ENCODE results near the gene HSD17B10. TPM values are rescaled to one million over a fixed set of nuclear protein-coding genes. Genes with fewer than 3 reads are reported as not detected.

The HSD17B10 gene
- total and polyA plus RNA-seq, 2 of the 13 experiments (the other 11 are each of a cell fraction or from before 2014, with no cell fraction given), result 68.7 to 84.7 TPM

DNA sequence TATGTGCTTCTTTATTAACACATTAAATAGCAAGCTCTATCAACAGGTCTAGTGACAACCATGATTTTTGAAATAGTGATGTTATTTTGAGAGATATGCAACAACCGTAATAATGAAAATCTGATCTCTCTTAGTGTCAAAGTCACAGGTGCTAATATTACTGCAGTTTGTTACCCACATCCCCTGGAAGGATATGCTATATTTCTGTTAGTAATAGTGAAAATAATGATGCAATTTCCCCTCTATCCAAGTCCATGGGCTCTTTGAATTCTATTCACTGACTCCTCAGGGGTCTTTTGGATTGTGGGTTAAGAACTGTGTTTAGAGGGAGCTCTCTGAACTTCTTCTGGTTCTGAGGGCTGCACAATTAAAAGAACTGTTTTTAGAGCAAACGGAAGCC lies 3.0 kb upstream of the HSD17B10 start:
- FAIRE-seq, result no peak
- 5% methylated on average over 2 of the region's 2 CpGs for WGBS (ENCODE audit: low lambda C conversion rate)
- no peak overlapping the region for H3K9ac ChIP-seq (ENCODE audit: insufficient read depth, low read depth, low read length)
- peaks cover 10% of the 10 kb centered on the region for H3K4me1 ChIP-seq (ENCODE audit: insufficient read depth, low read length)
- intact Hi-C loops (cut with micrococcal nuclease; ENCODE audit: unreplicated experiment) (no loop called here), in situ Hi-C loops (cut with HindIII; ENCODE audit: extremely low pct_ligation_motif_present, low pct_unique_long_range_greater_than_20kb) (no loop called here)
- no peaks in the 10 kb centered on the region for H3K9me3 ChIP-seq (ENCODE audit: low read length)
- no peaks in the 10 kb centered on the region for H4K20me1 ChIP-seq (ENCODE audit: insufficient read depth, low read length)
- BruUV-seq (replicated peaks), result no TSS peak
- POLR2A ChIA-PET, result no interaction called here
- DNase-seq (ENCODE audit: low spot score), result no peak
- no peak overlapping the region for H3K4me2 ChIP-seq (ENCODE audit: low read depth, low read length)
- no peak overlapping the region for H3K4me3 ChIP-seq (replicated peaks in 1 of 3; ENCODE audit: insufficient read depth in 1 of 3, low read depth in 2 of 3, low read length in 3 of 3)
- no peaks in the 10 kb centered on the region; a peak in 1 of 5 replicates for H3K27me3 ChIP-seq (ENCODE audit: control insufficient read depth in 1 of 2, insufficient read depth in 2 of 2, low read length in 2 of 2)
- H2AFZ ChIP-seq (ENCODE audit: low read length), result no peak overlapping the region
- no peak for ATAC-seq
- CTCF ChIA-PET (ENCODE audit: low intra/inter-chr PET ratio, low total read pairs), result no interaction called here
- no peaks in the 10 kb centered on the region for H3K36me3 ChIP-seq (replicated peaks in 1 of 2; ENCODE audit: control insufficient read depth in 1 of 2, insufficient read depth in 2 of 2, low read length in 2 of 2)
- H3K27ac ChIP-seq (ENCODE audit: extremely low read length, insufficient read depth, low read length), result no peak overlapping the region
- TF ChIP-seq TAF15 (IDR thresholded peaks at IDR 0.05; ENCODE audit: low read depth, low read length, poor library complexity, severe bottlenecking) (no peak), ZFX (CRISPR knock-in tag; IDR thresholded peaks at IDR 0.05; ENCODE audit: low read depth) (no peak), KDM1A (CRISPR knock-in tag; IDR thresholded peaks at IDR 0.05) (no peak), ZFP1 (CRISPR knock-in tag; IDR thresholded peaks at IDR 0.05) (no peak), CENPT (CRISPR knock-in tag; IDR thresholded peaks at IDR 0.05; ENCODE audit: low read depth) (no peak), ZSCAN20 (CRISPR knock-in tag; IDR thresholded peaks at IDR 0.05; ENCODE audit: borderline replicate concordance) (no peak), SALL2 (CRISPR knock-in tag; IDR thresholded peaks at IDR 0.05) (no peak)
- TF ChIP-seq, protein P1, sequence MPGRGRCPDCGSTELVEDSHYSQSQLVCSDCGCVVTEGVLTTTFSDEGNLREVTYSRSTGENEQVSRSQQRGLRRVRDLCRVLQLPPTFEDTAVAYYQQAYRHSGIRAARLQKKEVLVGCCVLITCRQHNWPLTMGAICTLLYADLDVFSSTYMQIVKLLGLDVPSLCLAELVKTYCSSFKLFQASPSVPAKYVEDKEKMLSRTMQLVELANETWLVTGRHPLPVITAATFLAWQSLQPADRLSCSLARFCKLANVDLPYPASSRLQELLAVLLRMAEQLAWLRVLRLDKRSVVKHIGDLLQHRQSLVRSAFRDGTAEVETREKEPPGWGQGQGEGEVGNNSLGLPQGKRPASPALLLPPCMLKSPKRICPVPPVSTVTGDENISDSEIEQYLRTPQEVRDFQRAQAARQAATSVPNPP (CRISPR knock-in tag; IDR thresholded peaks at IDR 0.05), result no peak
- H3K79me2 ChIP-seq (ENCODE audit: insufficient read depth, low read length), result no peaks in the 10 kb centered on the region

- Histone ChIP-seq H3K79me2 (ENCODE audit: insufficient read depth, low read length) (no peaks in the 10 kb centered on the region), H3K9ac (ENCODE audit: insufficient read depth, low read depth, low read length) (no peak overlapping the region), H2AFZ (ENCODE audit: low read length) (no peak overlapping the region), H3K27me3 (ENCODE audit: control insufficient read depth in 1 of 2, insufficient read depth in 2 of 2, low read length in 2 of 2) (no peaks in the 10 kb centered on the region; a peak in 1 of 5 replicates), H3K36me3 (replicated peaks in 1 of 2; ENCODE audit: control insufficient read depth in 1 of 2, insufficient read depth in 2 of 2, low read length in 2 of 2) (no peaks in the 10 kb centered on the region), H3K4me1 (ENCODE audit: insufficient read depth, low read length) (peaks cover 10% of the 10 kb centered on the region), H4K20me1 (ENCODE audit: insufficient read depth, low read length) (no peaks in the 10 kb centered on the region), H3K4me3 (replicated peaks in 1 of 3; ENCODE audit: insufficient read depth in 1 of 3, low read depth in 2 of 3, low read length in 3 of 3) (no peak overlapping the region), H3K4me2 (ENCODE audit: low read depth, low read length) (peak overlapping the region; percentile 27; the same call in 1 of the 2 replicates), H3K27ac (ENCODE audit: extremely low read length, insufficient read depth, low read length) (no peak overlapping the region), H3K9me3 (ENCODE audit: low read length) (no peaks in the 10 kb centered on the region)
- POLR2A ChIA-PET, result no interaction called here
- WGBS (ENCODE audit: low lambda C conversion rate), result 0% methylated on average over 2 of the region's 4 CpGs
- CTCF ChIA-PET (ENCODE audit: low intra/inter-chr PET ratio, low total read pairs), result interaction anchor here (0.7 to 1.5 kb wide), 2 partner anchors 118 to 123 kb away, joined by 4 to 7 read pairs; no protein-coding TSS in a partner anchor
- DNase-seq (ENCODE audit: low spot score) (peak; percentile 52), FAIRE-seq (peak; percentile 98), ATAC-seq (peak; percentile 66)
- no TSS peak for BruUV-seq (replicated peaks)
- in situ Hi-C loops (cut with HindIII; ENCODE audit: extremely low pct_ligation_motif_present, low pct_unique_long_range_greater_than_20kb) (no loop called here), intact Hi-C loops (cut with micrococcal nuclease; ENCODE audit: unreplicated experiment) (loop anchor here (1.0 to 2.0 kb wide), 2 partner anchors 77 to 119 kb away; no protein-coding TSS in a partner anchor)
- TF ChIP-seq SMC3 (IDR thresholded peaks at IDR 0.05; ENCODE audit: low read length) (peak; percentile 57), ZFP36 (IDR thresholded peaks at IDR 0.05; ENCODE audit: borderline replicate concordance, low read depth, low read length, partially characterized antibody) (no peak), CTCF (CRISPR knock-in tag; IDR thresholded peaks at IDR 0.05) (peak; percentile 78)
- TF ChIP-seq, protein P2, sequence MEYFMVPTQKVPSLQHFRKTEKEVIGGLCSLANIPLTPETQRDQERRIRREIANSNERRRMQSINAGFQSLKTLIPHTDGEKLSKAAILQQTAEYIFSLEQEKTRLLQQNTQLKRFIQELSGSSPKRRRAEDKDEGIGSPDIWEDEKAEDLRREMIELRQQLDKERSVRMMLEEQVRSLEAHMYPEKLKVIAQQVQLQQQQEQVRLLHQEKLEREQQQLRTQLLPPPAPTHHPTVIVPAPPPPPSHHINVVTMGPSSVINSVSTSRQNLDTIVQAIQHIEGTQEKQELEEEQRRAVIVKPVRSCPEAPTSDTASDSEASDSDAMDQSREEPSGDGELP (IDR thresholded peaks at IDR 0.05; ENCODE audit: borderline replicate concordance, low read depth), result peak; percentile 36; the same call in 1 of the 2 replicates
- TF ChIP-seq, protein P3, sequence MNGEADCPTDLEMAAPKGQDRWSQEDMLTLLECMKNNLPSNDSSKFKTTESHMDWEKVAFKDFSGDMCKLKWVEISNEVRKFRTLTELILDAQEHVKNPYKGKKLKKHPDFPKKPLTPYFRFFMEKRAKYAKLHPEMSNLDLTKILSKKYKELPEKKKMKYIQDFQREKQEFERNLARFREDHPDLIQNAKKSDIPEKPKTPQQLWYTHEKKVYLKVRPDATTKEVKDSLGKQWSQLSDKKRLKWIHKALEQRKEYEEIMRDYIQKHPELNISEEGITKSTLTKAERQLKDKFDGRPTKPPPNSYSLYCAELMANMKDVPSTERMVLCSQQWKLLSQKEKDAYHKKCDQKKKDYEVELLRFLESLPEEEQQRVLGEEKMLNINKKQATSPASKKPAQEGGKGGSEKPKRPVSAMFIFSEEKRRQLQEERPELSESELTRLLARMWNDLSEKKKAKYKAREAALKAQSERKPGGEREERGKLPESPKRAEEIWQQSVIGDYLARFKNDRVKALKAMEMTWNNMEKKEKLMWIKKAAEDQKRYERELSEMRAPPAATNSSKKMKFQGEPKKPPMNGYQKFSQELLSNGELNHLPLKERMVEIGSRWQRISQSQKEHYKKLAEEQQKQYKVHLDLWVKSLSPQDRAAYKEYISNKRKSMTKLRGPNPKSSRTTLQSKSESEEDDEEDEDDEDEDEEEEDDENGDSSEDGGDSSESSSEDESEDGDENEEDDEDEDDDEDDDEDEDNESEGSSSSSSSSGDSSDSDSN (CRISPR knock-in tag; IDR thresholded peaks at IDR 0.05), result no peak
Observed at GRCh38 chrX:53435997-53436396, 1.8 kb upstream of the HSD17B10 start.

Data from HepG2 (cell line).